Measurements from ENCODE around the gene TP53RK. TPM values are rescaled to one million over a fixed set of nuclear protein-coding genes. Genes with fewer than 3 reads are reported as not detected.

The TP53RK gene
- total RNA-seq (2016; rRNA removed; fragmentation: Illumina TruSeq; extraction: Trizol) (25.5 and 31.0 TPM in 2 replicates), polyA plus RNA-seq (2011; rRNA removed) (11.3 and 12.9 TPM in 2 replicates), polyA minus RNA-seq (2011; rRNA and poly(A)+ RNA removed; ENCODE audit: low replicate concordance) (9.2 and 11.2 TPM in 2 replicates), Bru-seq, nascent RNA (percentile 96 among the genes with signal in this experiment), BruChase-seq, experiment 1, labeled RNA remaining after a 6-hour chase (percentile 82 among the genes with signal in this experiment), BruChase-seq, experiment 2, labeled RNA remaining after a 2-hour chase (percentile 96 among the genes with signal in this experiment)
- 5.6 and 7.0 TPM in 2 replicates for total RNA-seq (2016; cell fraction: cytosol; rRNA removed; fragmentation: Illumina TruSeq; extraction: Trizol; ENCODE audit: low read depth)
- total RNA-seq (2016; cell fraction: insoluble cytoplasmic fraction; rRNA removed; fragmentation: Illumina TruSeq; extraction: Trizol) = 26.0 and 33.1 TPM in 2 replicates
- 12.6 and 14.4 TPM in 2 replicates for total RNA-seq (2016; cell fraction: membrane; rRNA removed; fragmentation: Illumina TruSeq; extraction: Trizol)
- 15.4 and 17.9 TPM in 2 replicates for total RNA-seq (2016; cell fraction: nucleus; rRNA removed; fragmentation: Illumina TruSeq; extraction: Trizol)
- polyA plus RNA-seq (2011; cell fraction: cytosol; rRNA removed) = 9.0 and 10.2 TPM in 2 replicates
- 4.4 and 5.3 TPM in 2 replicates for polyA plus RNA-seq (2011; cell fraction: nucleus; rRNA removed)
- polyA plus RNA-seq (2012) = 10.7 and 12.3 TPM in 2 replicates
- polyA plus RNA-seq (2016; cell fraction: cytosol; fragmentation: Illumina TruSeq; extraction: Trizol; ENCODE audit: low read depth) = 3.9 and 4.7 TPM in 2 replicates
- 28.1 and 30.7 TPM in 2 replicates for polyA plus RNA-seq (2016; cell fraction: insoluble cytoplasmic fraction; fragmentation: Illumina TruSeq; extraction: Trizol; ENCODE audit: low read depth)
- 7.3 and 9.0 TPM in 2 replicates for polyA plus RNA-seq (2016; cell fraction: membrane; fragmentation: Illumina TruSeq; extraction: Trizol; ENCODE audit: low read depth)
- 18.2 and 18.6 TPM in 2 replicates for polyA plus RNA-seq (2016; cell fraction: nucleus; fragmentation: Illumina TruSeq; extraction: Trizol; ENCODE audit: insufficient read depth, low read depth)
- 10.6 and 11.6 TPM in 2 replicates for polyA minus RNA-seq (2011; cell fraction: cytosol; rRNA and poly(A)+ RNA removed)
- 12.6 and 13.1 TPM in 2 replicates for polyA minus RNA-seq (2011; cell fraction: nucleus; rRNA and poly(A)+ RNA removed)
- long read RNA-seq, experiment 1, transcript TP53RK-202 (2 exons, 3,515 nt) = major isoform, 38 of 45 reads
- long read RNA-seq, experiment 1, partial matches to known transcripts = 0 of 45 reads
- long read RNA-seq, experiment 1, other reads (novel, unspliced or antisense) = 4 of 45 reads
- long read RNA-seq, experiment 2, transcript TP53RK-201 (2 exons, 2,012 nt) = minor isoform, 7 of 100 reads
- long read RNA-seq, experiment 2, transcript TP53RK-202 (2 exons, 3,515 nt) = major isoform, 57 of 100 reads
- long read RNA-seq, experiment 2, partial matches to known transcripts = 0 of 100 reads
- long read RNA-seq, experiment 2, other reads (novel, unspliced or antisense) = 36 of 100 reads

DNA sequence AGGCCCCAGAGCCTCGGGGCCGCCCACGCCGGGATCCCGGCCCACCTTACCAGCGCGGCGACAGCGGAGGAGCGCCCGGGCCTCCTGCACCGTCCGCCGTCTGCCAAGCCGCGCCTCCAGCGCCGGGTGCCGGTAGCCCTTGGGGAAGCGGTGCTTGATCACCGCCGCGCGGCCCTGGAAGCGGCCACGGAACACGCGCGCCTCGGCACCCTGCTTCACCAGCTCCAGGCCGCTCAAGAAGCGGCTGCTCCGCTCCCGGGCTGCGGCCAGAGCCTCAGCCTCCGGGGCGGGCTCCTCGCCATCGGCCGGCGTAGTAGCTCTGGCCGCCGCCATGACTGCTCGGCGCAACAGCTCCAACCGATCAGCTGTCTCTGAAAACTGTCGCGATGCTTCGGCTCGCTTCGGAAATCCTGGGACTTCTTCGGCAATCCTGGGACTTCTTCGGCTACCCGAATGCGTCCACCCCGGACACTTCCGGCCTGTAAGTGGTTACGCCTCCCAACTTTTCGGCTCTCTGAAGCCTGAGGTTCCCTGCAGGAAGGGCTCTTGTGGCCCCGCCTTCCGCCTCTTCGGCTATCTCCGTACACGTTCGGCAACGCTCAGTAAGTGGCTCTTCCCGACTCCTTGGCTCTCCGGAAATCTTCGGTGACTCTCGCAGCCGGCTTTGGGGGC lies at the start of gene TP53RK:
Gene TP53RK (minus strand): TSS at position 363 of the 672 bp plus-strand sequence. CDS start 30 bp downstream, at position 333.
- ChIA-PET POLR2A (interaction anchor here (0.6 to 2.2 kb wide), 19 partner anchors 15 to 1377 kb away, joined by 3 to 10 read pairs (median 4); no protein-coding TSS in a partner anchor), CTCF (ENCODE audit: low intra/inter-chr PET ratio, low total read pairs) (no interaction called here)
- Histone ChIP-seq H3K4me1 (ENCODE audit: insufficient read depth, low read length) (peaks cover 65% of the 10 kb centered on the region), H3K9me3 (ENCODE audit: low read length) (no peaks in the 10 kb centered on the region), H3K9ac (ENCODE audit: insufficient read depth, low read depth, low read length) (peak within 1 kb of the TSS; percentile 90), H3K4me3 (replicated peaks in 1 of 3; ENCODE audit: insufficient read depth in 1 of 3, low read depth in 2 of 3, low read length in 3 of 3) (peak within 1 kb of the TSS; percentile 69 to 90 (median 87)), H4K20me1 (ENCODE audit: insufficient read depth, low read length) (no peaks in the 10 kb centered on the region), H3K79me2 (ENCODE audit: insufficient read depth, low read length) (peaks cover 36% of the 10 kb centered on the region), H2AFZ (ENCODE audit: low read length) (peak within 1 kb of the TSS; percentile 81), H3K27ac (ENCODE audit: extremely low read length, insufficient read depth, low read length) (peak within 1 kb of the TSS; percentile 72), H3K27me3 (ENCODE audit: control insufficient read depth in 1 of 2, insufficient read depth in 2 of 2, low read length in 2 of 2) (peaks cover 0 to 5% of the 10 kb centered on the region in 2 experiments; a peak in 1 of 5 replicates), H3K4me2 (ENCODE audit: low read depth, low read length) (peak within 1 kb of the TSS; percentile 89), H3K36me3 (replicated peaks in 1 of 2; ENCODE audit: control insufficient read depth in 1 of 2, insufficient read depth in 2 of 2, low read length in 2 of 2) (peaks cover 3 to 10% of the 10 kb centered on the region in 2 experiments; a peak in 3 of 5 replicates)
- WGBS (ENCODE audit: low lambda C conversion rate) = 1% methylated on average over 37 of the region's 71 CpGs
- in situ Hi-C loops (cut with HindIII; ENCODE audit: extremely low pct_ligation_motif_present, low pct_unique_long_range_greater_than_20kb) (no loop called here), intact Hi-C loops (cut with micrococcal nuclease; ENCODE audit: unreplicated experiment) (loop anchor here (1.0 kb wide), 1 partner anchor 19 kb away; no protein-coding TSS in a partner anchor)
- DNase-seq (ENCODE audit: low spot score) (peak; percentile 81), FAIRE-seq (peak; percentile 81), ATAC-seq (peak; percentile 93)
- TSS peak; percentile 53 for BruUV-seq (replicated peaks)
- TF ChIP-seq ZSCAN30 (CRISPR knock-in tag; IDR thresholded peaks at IDR 0.05) (peak; percentile 96; the same call in 1 of the 2 replicates), ZNF234 (CRISPR knock-in tag; conservative IDR thresholded peaks at IDR 0.05) (peak; percentile 97; the same call in 1 of the 2 replicates), ZNF644 (CRISPR knock-in tag; IDR thresholded peaks at IDR 0.05; ENCODE audit: low read depth) (no peak), ARID2 (CRISPR knock-in tag; IDR thresholded peaks at IDR 0.05; ENCODE audit: borderline replicate concordance) (peak; percentile 92; the same call in 1 of the 2 replicates), TBX3 (IDR thresholded peaks at IDR 0.05; ENCODE audit: borderline replicate concordance) (no peak), JUN (CRISPR knock-in tag; IDR thresholded peaks at IDR 0.05) (no peak), ZNF660 (CRISPR knock-in tag; IDR thresholded peaks at IDR 0.05; ENCODE audit: borderline replicate concordance, low read depth) (no peak), ONECUT2 (CRISPR knock-in tag; IDR thresholded peaks at IDR 0.05) (peak; percentile 63; the same call in 1 of the 2 replicates), MAFK (conservative IDR thresholded peaks at IDR 0.05 in 1 of 2, IDR thresholded peaks at IDR 0.05 in 1 of 2; ENCODE audit: low read length in 2 of 2) (no peak), KMT2B (CRISPR knock-in tag; IDR thresholded peaks at IDR 0.05) (peak; percentile 72), BHLHE40 (IDR thresholded peaks at IDR 0.05; ENCODE audit: low read length) (peak; percentile 20; the same call in 1 of the 2 replicates), ZNF329 (CRISPR knock-in tag; IDR thresholded peaks at IDR 0.05; ENCODE audit: low read depth) (peak; percentile 75; the same call in 1 of the 2 replicates)
- TF ChIP-seq, protein P1, sequence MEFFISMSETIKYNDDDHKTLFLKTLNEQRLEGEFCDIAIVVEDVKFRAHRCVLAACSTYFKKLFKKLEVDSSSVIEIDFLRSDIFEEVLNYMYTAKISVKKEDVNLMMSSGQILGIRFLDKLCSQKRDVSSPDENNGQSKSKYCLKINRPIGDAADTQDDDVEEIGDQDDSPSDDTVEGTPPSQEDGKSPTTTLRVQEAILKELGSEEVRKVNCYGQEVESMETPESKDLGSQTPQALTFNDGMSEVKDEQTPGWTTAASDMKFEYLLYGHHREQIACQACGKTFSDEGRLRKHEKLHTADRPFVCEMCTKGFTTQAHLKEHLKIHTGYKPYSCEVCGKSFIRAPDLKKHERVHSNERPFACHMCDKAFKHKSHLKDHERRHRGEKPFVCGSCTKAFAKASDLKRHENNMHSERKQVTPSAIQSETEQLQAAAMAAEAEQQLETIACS (CRISPR knock-in tag; IDR thresholded peaks at IDR 0.05) = peak; percentile 61; the same call in 1 of the 2 replicates
- TF ChIP-seq, protein P2, sequence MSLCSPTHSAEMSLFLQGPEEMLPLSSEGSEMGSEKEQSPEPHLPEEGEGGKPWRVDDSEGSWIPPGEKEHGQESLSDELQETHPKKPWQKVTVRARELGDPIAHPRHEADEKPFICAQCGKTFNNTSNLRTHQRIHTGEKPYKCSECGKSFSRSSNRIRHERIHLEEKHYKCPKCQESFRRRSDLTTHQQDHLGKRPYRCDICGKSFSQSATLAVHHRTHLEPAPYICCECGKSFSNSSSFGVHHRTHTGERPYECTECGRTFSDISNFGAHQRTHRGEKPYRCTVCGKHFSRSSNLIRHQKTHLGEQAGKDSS (CRISPR knock-in tag; IDR thresholded peaks at IDR 0.05; ENCODE audit: borderline replicate concordance, low read depth) = no peak; the same call in none of the 2 replicates
- TF ChIP-seq, protein P3, sequence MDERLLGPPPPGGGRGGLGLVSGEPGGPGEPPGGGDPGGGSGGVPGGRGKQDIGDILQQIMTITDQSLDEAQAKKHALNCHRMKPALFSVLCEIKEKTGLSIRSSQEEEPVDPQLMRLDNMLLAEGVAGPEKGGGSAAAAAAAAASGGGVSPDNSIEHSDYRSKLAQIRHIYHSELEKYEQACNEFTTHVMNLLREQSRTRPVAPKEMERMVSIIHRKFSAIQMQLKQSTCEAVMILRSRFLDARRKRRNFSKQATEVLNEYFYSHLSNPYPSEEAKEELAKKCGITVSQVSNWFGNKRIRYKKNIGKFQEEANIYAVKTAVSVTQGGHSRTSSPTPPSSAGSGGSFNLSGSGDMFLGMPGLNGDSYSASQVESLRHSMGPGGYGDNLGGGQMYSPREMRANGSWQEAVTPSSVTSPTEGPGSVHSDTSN (CRISPR knock-in tag; IDR thresholded peaks at IDR 0.05) = no peak

Measured in HepG2 (cell line).